HL-60/S4 (cell line): ENCODE results near the gene LRIG1.

Experiments used
- in situ Hi-C: fragments of 300-500 bp; cut with MboI; formaldehyde crosslinking; loops from 2 replicates; pipeline ENCODE4 v1.14.3; 2022; ENCODE audit warnings: low sequenced_read_pairs

Gene LRIG1

GRCh38 chr3:66489115-66489514, 11.7 kb downstream of the LRIG1 start:
- in situ Hi-C loops = no loop called here

GRCh38 chr3:66488492-66488891, 12.3 kb downstream of the LRIG1 start:
- in situ Hi-C loops = no loop called here

GRCh38 chr3:66487465-66487864, 13.4 kb downstream of the LRIG1 start:
- in situ Hi-C loops = no loop called here

GRCh38 chr3:66486646-66487045, 14.2 kb downstream of the LRIG1 start:
- in situ Hi-C loops = no loop called here

- in situ Hi-C loops = no loop called here
Measured at GRCh38 chr3:66486202-66486601, 14.6 kb downstream of the LRIG1 start.

GRCh38 chr3:66485291-66485968, 15.4 kb downstream of the LRIG1 start:
- in situ Hi-C loops = no loop called here

- in situ Hi-C loops = no loop called here
Measured at GRCh38 chr3:66484106-66484844, 16.5 kb downstream of the LRIG1 start.

GRCh38 chr3:66483409-66483906, 17.4 kb downstream of the LRIG1 start:
- in situ Hi-C loops = no loop called here

GRCh38 chr3:66483006-66483405, 17.8 kb downstream of the LRIG1 start:
- in situ Hi-C loops = no loop called here

- in situ Hi-C loops = no loop called here
Measured at GRCh38 chr3:66482018-66482404, 18.8 kb downstream of the LRIG1 start.

- in situ Hi-C loops = no loop called here
Measured at GRCh38 chr3:66481071-66482017, 19.5 kb downstream of the LRIG1 start.

GRCh38 chr3:66480666-66481065, 20.2 kb downstream of the LRIG1 start:
- in situ Hi-C loops = no loop called here

- in situ Hi-C loops = no loop called here
Measured at GRCh38 chr3:66479532-66479947, 21.3 kb downstream of the LRIG1 start.

- in situ Hi-C loops = no loop called here
Measured at GRCh38 chr3:66478960-66479359, 21.9 kb downstream of the LRIG1 start.

- in situ Hi-C loops = no loop called here
Measured at GRCh38 chr3:66477856-66478255, 23.0 kb downstream of the LRIG1 start.

GRCh38 chr3:66476852-66477381, 23.9 kb downstream of the LRIG1 start:
- in situ Hi-C loops = no loop called here

- in situ Hi-C loops = no loop called here
Measured at GRCh38 chr3:66475386-66476020, 25.3 kb downstream of the LRIG1 start.

- in situ Hi-C loops = no loop called here
Measured at GRCh38 chr3:66473692-66474091, 27.1 kb downstream of the LRIG1 start.

- in situ Hi-C loops = no loop called here
Measured at GRCh38 chr3:66473181-66473580, 27.6 kb downstream of the LRIG1 start.

GRCh38 chr3:66472313-66473134, 28.3 kb downstream of the LRIG1 start:
- in situ Hi-C loops = no loop called here
